Measurements from ENCODE around the gene PALLD.

DNA sequence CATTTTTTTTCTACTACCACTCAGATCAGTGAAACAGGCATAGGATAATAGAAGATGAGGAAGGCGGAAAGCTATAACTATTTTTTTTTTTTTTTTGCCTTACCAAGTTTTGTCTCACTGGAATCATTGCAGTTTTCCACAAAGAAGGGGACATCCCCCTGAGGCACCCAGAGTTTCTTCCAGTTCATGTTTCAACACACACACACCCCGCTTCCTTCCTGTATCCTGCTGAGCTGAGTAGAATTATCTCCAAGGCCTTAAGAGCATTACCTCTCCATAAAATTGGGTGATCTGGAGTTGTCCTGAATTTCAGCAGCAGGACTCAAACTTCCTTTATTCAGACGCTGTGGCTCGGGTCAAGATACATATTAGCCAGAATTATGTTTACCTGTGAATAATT is 111.9 kb downstream of the PALLD start:
- TF ChIP-seq, protein P1, sequence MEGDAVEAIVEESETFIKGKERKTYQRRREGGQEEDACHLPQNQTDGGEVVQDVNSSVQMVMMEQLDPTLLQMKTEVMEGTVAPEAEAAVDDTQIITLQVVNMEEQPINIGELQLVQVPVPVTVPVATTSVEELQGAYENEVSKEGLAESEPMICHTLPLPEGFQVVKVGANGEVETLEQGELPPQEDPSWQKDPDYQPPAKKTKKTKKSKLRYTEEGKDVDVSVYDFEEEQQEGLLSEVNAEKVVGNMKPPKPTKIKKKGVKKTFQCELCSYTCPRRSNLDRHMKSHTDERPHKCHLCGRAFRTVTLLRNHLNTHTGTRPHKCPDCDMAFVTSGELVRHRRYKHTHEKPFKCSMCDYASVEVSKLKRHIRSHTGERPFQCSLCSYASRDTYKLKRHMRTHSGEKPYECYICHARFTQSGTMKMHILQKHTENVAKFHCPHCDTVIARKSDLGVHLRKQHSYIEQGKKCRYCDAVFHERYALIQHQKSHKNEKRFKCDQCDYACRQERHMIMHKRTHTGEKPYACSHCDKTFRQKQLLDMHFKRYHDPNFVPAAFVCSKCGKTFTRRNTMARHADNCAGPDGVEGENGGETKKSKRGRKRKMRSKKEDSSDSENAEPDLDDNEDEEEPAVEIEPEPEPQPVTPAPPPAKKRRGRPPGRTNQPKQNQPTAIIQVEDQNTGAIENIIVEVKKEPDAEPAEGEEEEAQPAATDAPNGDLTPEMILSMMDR (IDR thresholded peaks at IDR 0.05) = no peak
- TF ChIP-seq EZH2 (IDR thresholded peaks at IDR 0.05) (no peak), EZH2phosphoT487 (IDR thresholded peaks at IDR 0.05) (no peak)
